NCI-H1105 treated with DMSO at 0.1 percent for 48 hours (cell line): ENCODE results near the gene CEP63.

Experiments used
- DNase-seq: peaks from one replicate; lab custom pipeline; 2025; lab: John Stamatoyannopoulos, UW

CEP63 gene

GRCh38 chr3:134468519-134468918, 17.3 kb upstream of the CEP63 start:
- no peak for DNase-seq

GRCh38 chr3:134471521-134472193, 14.2 kb upstream of the CEP63 start:
- DNase-seq = no peak

- DNase-seq = no peak
These were observed 13.0 kb upstream of the CEP63 start for GRCh38 chr3:134472831-134473230.

GRCh38 chr3:134473868-134474546, 11.8 kb upstream of the CEP63 start:
- peak; percentile 81 for DNase-seq

GRCh38 chr3:134474956-134475355, 10.9 kb upstream of the CEP63 start:
- DNase-seq = no peak

- DNase-seq = no peak
These were observed 9.6 kb upstream of the CEP63 start for GRCh38 chr3:134476306-134476705.

GRCh38 chr3:134477002-134477401, 8.9 kb upstream of the CEP63 start:
- no peak for DNase-seq

GRCh38 chr3:134477938-134478337, 7.9 kb upstream of the CEP63 start:
- no peak for DNase-seq

- DNase-seq = no peak
These were observed 5.3 kb upstream of the CEP63 start for GRCh38 chr3:134480546-134480945.

GRCh38 chr3:134481166-134481565, 4.7 kb upstream of the CEP63 start:
- no peak for DNase-seq

- no peak for DNase-seq
These were observed 3.2 kb upstream of the CEP63 start for GRCh38 chr3:134482622-134483021.

GRCh38 chr3:134483195-134483900, 2.5 kb upstream of the CEP63 start:
- DNase-seq = no peak

GRCh38 chr3:134485075-134485717, 661 bp upstream of the CEP63 start:
- peak; percentile 68 for DNase-seq

GRCh38 chr3:134486577-134487041, 752 bp downstream of the CEP63 start:
- DNase-seq = peak; percentile 60

GRCh38 chr3:134487406-134487805, 1.5 kb downstream of the CEP63 start:
- DNase-seq = no peak

GRCh38 chr3:134494495-134494894, 8.6 kb downstream of the CEP63 start:
- DNase-seq = no peak

- no peak for DNase-seq
These were observed 10.1 kb downstream of the CEP63 start for GRCh38 chr3:134495980-134496379.

GRCh38 chr3:134496471-134497071, 10.7 kb downstream of the CEP63 start:
- DNase-seq = no peak

- no peak for DNase-seq
These were observed 17.4 kb downstream of the CEP63 start for GRCh38 chr3:134503266-134503665.

GRCh38 chr3:134504132-134504531, 18.3 kb downstream of the CEP63 start:
- no peak for DNase-seq

GRCh38 chr3:134505485-134505884, 19.6 kb downstream of the CEP63 start:
- no peak for DNase-seq

GRCh38 chr3:134511500-134511899, 25.6 kb downstream of the CEP63 start:
- DNase-seq = no peak
